Left lung (tissue), 10 donors: ENCODE measurements around the gene DKK3. TPM values are rescaled to one million over a fixed set of nuclear protein-coding genes. Genes with fewer than 3 reads are reported as not detected.

Source experiments
- ATAC-seq: fragments of 200-7000 bp; cut with Tn5 transposase; one replicate; pipeline ENCODE4 v1.9.1; 2020; ENCODE audit warnings: moderate library complexity
- DNase-seq, 4 donors: peaks; one replicate each; pipeline ENCODE4 v3.0.0-alpha.2; 2013 to 2020
- H3K27ac ChIP-seq, 2 donors: fragments of 200-600 bp; sonication (generic) in 1 of 2; one replicate each; pipeline versions ENCODE4 v1.5.0 to v1.8.0; 2020 to 2021
- H3K27me3 ChIP-seq, 2 donors: fragments of 200-600 bp; sonication (generic) in 1 of 2; one replicate each; pipeline versions ENCODE4 v1.5.0 to v1.8.0; 2020 to 2021
- H3K36me3 ChIP-seq, 2 donors: fragments of 200-600 bp; sonication (generic) in 1 of 2; one replicate each; pipeline versions ENCODE4 v1.5.0 to v1.8.0; 2020 to 2021
- H3K4me1 ChIP-seq, 2 donors: fragments of 200-600 bp; one replicate each; pipeline ENCODE4 v1.8.0; 2021
- H3K4me3 ChIP-seq, 2 donors: fragments of 200-600 bp; sonication (generic) in 1 of 2; one replicate each; pipeline versions ENCODE4 v1.5.0 to v1.8.0; 2020 to 2021; ENCODE audit warnings: mild to moderate bottlenecking in 1 of 2
- H3K9me3 ChIP-seq, 2 donors: fragments of 200-600 bp; sonication (generic) in 1 of 2; one replicate each; pipeline versions ENCODE4 v1.5.0 to v1.8.0; 2020 to 2021
- intact Hi-C, 2 donors: fragments of 100-400 bp; cut with DNase I; formaldehyde crosslinking; loops; one replicate each; pipeline versions ENCODE4 v1.11.2 to v1.14.2; 2022
- polyA plus RNA-seq, 6 donors: library from polyadenylated mRNA; unstranded; fragments of 120-200 nt; gene quantifications; one replicate each; pipeline ENCODE4 v1.2.1, GENCODE V29; 2013; ENCODE audit not compliant: insufficient read length in 6 of 6
- total RNA-seq, 2 donors: library from RNA; stranded (reverse); fragmentation: NEBNext Ultra II Directional; extraction: Animal tissue kit (Norgen Biotek cat#: 25700); gene quantifications; one replicate each; pipeline ENCODE4 v1.2.1, GENCODE V29; 2021
- TF ChIP-seq, protein P1 (sequence below), 2 donors: fragments of 200-600 bp; sonication (generic) in 1 of 2; IDR thresholded peaks; one replicate each; pipeline versions ENCODE4 v1.5.0 to v1.8.0; 2021; ENCODE audit warnings: antibody characterized with exemption in 2 of 2
- donor health status: DM: no; HTN: yes; CAD: no.
- donor health status: DM: no; HTN: no; CAD: no.

The DKK3 gene
- total and polyA plus RNA-seq, 8 donors: 122 to 198 (median 167) TPM

GRCh38 chr11:12024254-12024926, 16.0 kb upstream of the DKK3 start:
- Histone ChIP-seq H3K36me3 (no peaks in the 10 kb centered on the region), H3K4me1 (no peaks in the 10 kb centered on the region), H3K27ac (no peak overlapping the region), H3K4me3 (no peak overlapping the region), H3K27me3 (no peaks in the 10 kb centered on the region), H3K9me3 (peaks cover 0 to 5% of the 10 kb centered on the region in 2 donors)
- DNase-seq: no peak
- no peak for ATAC-seq
- TF ChIP-seq, protein P1, sequence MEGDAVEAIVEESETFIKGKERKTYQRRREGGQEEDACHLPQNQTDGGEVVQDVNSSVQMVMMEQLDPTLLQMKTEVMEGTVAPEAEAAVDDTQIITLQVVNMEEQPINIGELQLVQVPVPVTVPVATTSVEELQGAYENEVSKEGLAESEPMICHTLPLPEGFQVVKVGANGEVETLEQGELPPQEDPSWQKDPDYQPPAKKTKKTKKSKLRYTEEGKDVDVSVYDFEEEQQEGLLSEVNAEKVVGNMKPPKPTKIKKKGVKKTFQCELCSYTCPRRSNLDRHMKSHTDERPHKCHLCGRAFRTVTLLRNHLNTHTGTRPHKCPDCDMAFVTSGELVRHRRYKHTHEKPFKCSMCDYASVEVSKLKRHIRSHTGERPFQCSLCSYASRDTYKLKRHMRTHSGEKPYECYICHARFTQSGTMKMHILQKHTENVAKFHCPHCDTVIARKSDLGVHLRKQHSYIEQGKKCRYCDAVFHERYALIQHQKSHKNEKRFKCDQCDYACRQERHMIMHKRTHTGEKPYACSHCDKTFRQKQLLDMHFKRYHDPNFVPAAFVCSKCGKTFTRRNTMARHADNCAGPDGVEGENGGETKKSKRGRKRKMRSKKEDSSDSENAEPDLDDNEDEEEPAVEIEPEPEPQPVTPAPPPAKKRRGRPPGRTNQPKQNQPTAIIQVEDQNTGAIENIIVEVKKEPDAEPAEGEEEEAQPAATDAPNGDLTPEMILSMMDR (IDR thresholded peaks at IDR 0.05): no peak
- intact Hi-C loops: no loop called here

GRCh38 chr11:12023015-12023414, 14.6 kb upstream of the DKK3 start:
- H3K36me3 ChIP-seq: no peaks in the 10 kb centered on the region
- no peak overlapping the region for H3K4me3 ChIP-seq
- DNase-seq (no peak), ATAC-seq (no peak)
- TF ChIP-seq, protein P1 (IDR thresholded peaks at IDR 0.05): no peak
- H3K4me1 ChIP-seq: no peaks in the 10 kb centered on the region
- no peak overlapping the region for H3K27ac ChIP-seq
- no peaks in the 10 kb centered on the region for H3K27me3 ChIP-seq
- peaks cover 0 to 5% of the 10 kb centered on the region in 2 donors for H3K9me3 ChIP-seq
- intact Hi-C loops: no loop called here

- Histone ChIP-seq H3K4me3 (no peak overlapping the region), H3K9me3 (peaks cover 0 to 5% of the 10 kb centered on the region in 2 donors), H3K36me3 (no peaks in the 10 kb centered on the region), H3K27me3 (no peaks in the 10 kb centered on the region), H3K27ac (no peak overlapping the region), H3K4me1 (no peaks in the 10 kb centered on the region)
- ATAC-seq (no peak), DNase-seq (no peak)
- TF ChIP-seq, protein P1 (IDR thresholded peaks at IDR 0.05): no peak
- intact Hi-C loops: no loop called here
Measured at GRCh38 chr11:12020546-12020945, 12.1 kb upstream of the DKK3 start.

- ATAC-seq: no peak
- H3K27me3 ChIP-seq: no peaks in the 10 kb centered on the region
Measured at GRCh38 chr11:12019866-12020416, 11.5 kb upstream of the DKK3 start.

DNA sequence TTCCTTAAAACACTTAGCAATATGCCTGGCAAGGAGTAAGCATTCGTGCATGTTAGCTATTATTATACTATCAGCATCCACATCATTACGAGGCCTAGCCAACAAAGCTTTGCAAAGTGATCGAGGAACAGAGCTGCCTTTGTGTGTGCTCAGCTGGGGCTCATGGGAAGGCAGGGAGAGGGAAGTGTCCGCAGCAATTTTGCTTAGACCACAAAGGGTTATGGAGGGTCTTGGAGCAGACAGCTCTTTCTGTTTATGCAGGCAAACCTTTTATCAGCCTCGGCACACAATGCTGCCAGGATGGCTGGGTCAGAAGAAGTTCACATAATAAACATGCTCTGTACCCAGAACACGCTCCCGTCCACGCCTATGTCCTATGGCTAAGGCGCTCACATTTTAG, 10.9 kb upstream of the DKK3 start:
- intact Hi-C loops: no loop called here
- peak overlapping the region in 1 of 2 donors; percentile 42 for H3K27ac ChIP-seq
- peak in 2 of 4 donors; percentile 42 to 65 for DNase-seq

More at GRCh38 chr11:12019866-12020416, 11.5 kb upstream of the DKK3 start:
- Histone ChIP-seq H3K9me3 (peaks cover 0 to 5% of the 10 kb centered on the region in 2 donors), H3K4me1 (no peaks in the 10 kb centered on the region), H3K4me3 (no peak overlapping the region), H3K27ac (no peak overlapping the region), H3K36me3 (no peaks in the 10 kb centered on the region)
- TF ChIP-seq, protein P1 (IDR thresholded peaks at IDR 0.05): no peak
- intact Hi-C loops: no loop called here
- DNase-seq: no peak

More for the DNA sequence above, 10.9 kb upstream of the DKK3 start:
- TF ChIP-seq, protein P1 (IDR thresholded peaks at IDR 0.05): no peak
- ATAC-seq: peak; percentile 30
- no peak overlapping the region for H3K4me3 ChIP-seq
- H3K4me1 ChIP-seq: no peaks in the 10 kb centered on the region
- no peaks in the 10 kb centered on the region for H3K36me3 ChIP-seq
- no peaks in the 10 kb centered on the region for H3K27me3 ChIP-seq
- peaks cover 0 to 1% of the 10 kb centered on the region in 2 donors for H3K9me3 ChIP-seq
